PC-9 (cell line): ENCODE results near the gene C10orf120.

Experiments
- EZH2 ChIP-seq: fragments of 200-600 bp; sonication (generic); IDR thresholded peaks from 2 replicates; pipeline ENCODE4 v1.8.0; 2017; ENCODE audit warnings: antibody characterized with exemption, low read depth
- TF ChIP-seq, protein P1 (sequence below): fragments of 200-600 bp; sonication (generic); conservative IDR thresholded peaks from 2 replicates; pipeline ENCODE4 v1.6.1; 2017; ENCODE audit warnings: mixed run types, antibody characterized with exemption, mild to moderate bottlenecking, moderate library complexity

DNA sequence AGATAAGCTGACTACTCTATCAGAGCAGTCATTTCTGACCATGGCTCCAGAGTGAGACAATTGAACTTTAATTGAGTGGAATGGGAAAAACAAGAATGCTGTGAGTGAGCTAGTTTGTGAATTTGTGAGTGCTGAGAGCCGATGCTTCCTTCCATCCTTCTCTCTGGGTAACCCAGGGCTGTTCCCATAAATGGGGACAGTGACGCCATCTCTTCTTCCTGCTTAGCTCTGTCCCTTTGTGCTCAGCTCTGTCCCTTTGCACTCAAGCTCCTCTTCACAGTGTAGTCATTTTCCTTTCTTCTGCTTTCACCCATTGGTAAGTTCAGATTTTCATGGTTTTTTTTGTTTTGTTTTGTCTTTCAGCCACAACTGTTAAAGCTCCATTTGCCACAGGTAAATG, 24.4 kb downstream of the C10orf120 start:
- TF ChIP-seq, protein P1, sequence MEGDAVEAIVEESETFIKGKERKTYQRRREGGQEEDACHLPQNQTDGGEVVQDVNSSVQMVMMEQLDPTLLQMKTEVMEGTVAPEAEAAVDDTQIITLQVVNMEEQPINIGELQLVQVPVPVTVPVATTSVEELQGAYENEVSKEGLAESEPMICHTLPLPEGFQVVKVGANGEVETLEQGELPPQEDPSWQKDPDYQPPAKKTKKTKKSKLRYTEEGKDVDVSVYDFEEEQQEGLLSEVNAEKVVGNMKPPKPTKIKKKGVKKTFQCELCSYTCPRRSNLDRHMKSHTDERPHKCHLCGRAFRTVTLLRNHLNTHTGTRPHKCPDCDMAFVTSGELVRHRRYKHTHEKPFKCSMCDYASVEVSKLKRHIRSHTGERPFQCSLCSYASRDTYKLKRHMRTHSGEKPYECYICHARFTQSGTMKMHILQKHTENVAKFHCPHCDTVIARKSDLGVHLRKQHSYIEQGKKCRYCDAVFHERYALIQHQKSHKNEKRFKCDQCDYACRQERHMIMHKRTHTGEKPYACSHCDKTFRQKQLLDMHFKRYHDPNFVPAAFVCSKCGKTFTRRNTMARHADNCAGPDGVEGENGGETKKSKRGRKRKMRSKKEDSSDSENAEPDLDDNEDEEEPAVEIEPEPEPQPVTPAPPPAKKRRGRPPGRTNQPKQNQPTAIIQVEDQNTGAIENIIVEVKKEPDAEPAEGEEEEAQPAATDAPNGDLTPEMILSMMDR = no peak
- TF ChIP-seq EZH2 = no peak
